HepG2 (cell line): Measurements from ENCODE around the gene PRR35. TPM values are rescaled to one million over a fixed set of nuclear protein-coding genes. Genes with fewer than 3 reads are reported as not detected.

Source experiments
- BCL3 ChIP-seq: sonication (generic); formaldehyde crosslinking; IDR thresholded peaks from 2 replicates; pipeline ENCODE4 v1.5.1; 2020; ENCODE audit warnings: mild to moderate bottlenecking, missing genetic modification reagents, moderate library complexity
- CBX1 ChIP-seq: IDR thresholded peaks from one replicate; pipeline ENCODE4 v1.6.1; 2016; ENCODE audit warnings: antibody characterized with exemption, low read depth
- CENPT ChIP-seq: sonication (generic); formaldehyde crosslinking; IDR thresholded peaks from 2 replicates; pipeline ENCODE4 v1.8.0; 2022; ENCODE audit warnings: low read depth, mild to moderate bottlenecking, moderate library complexity, missing genetic modification reagents
- CREBL2 ChIP-seq: sonication (generic); formaldehyde crosslinking; IDR thresholded peaks from 2 replicates; pipeline ENCODE4 v1.8.1; 2023; ENCODE audit warnings: missing genetic modification reagents, mild to moderate bottlenecking, borderline replicate concordance
- FOXP1 ChIP-seq, 2 experiments: fragments of 450-650 bp in 1 of 2; IDR thresholded peaks; 2 replicates each; pipeline ENCODE4 v1.6.1; 2017 to 2018; ENCODE audit warnings: antibody characterized with exemption in 1 of 2
- KDM4B ChIP-seq: sonication (generic); formaldehyde crosslinking; IDR thresholded peaks from 2 replicates; pipeline ENCODE4 v1.4.0; 2020; ENCODE audit warnings: missing genetic modification reagents
- NFYC ChIP-seq: IDR thresholded peaks from 2 replicates; pipeline ENCODE4 v1.6.1; 2016; ENCODE audit warnings: missing genetic modification reagents, missing compliant biosample characterization
- NKX3-1 ChIP-seq: sonication (generic); formaldehyde crosslinking; IDR thresholded peaks from 2 replicates; pipeline ENCODE4 v1.5.0; 2020; ENCODE audit warnings: missing genetic modification reagents
- ONECUT2 ChIP-seq: sonication (generic); formaldehyde crosslinking; IDR thresholded peaks from 2 replicates; pipeline ENCODE4 v1.4.0; 2020; ENCODE audit warnings: missing genetic modification reagents
- PREB ChIP-seq: sonication (generic); formaldehyde crosslinking; IDR thresholded peaks from 2 replicates; pipeline ENCODE4 v1.4.0; 2020; ENCODE audit warnings: missing genetic modification reagents
- THAP7 ChIP-seq: sonication (generic); formaldehyde crosslinking; IDR thresholded peaks from 2 replicates; pipeline ENCODE4 v1.8.1; 2023; ENCODE audit warnings: mild to moderate bottlenecking, missing genetic modification reagents
- YEATS2 ChIP-seq: sonication (generic); formaldehyde crosslinking; IDR thresholded peaks from 2 replicates; pipeline ENCODE4 v1.4.0; 2020; ENCODE audit warnings: missing genetic modification reagents, borderline replicate concordance
- ZBTB21 ChIP-seq: sonication (generic); formaldehyde crosslinking; IDR thresholded peaks from 2 replicates; pipeline ENCODE4 v1.4.0; 2020; ENCODE audit warnings: missing genetic modification reagents
- ZBTB26 ChIP-seq: IDR thresholded peaks from 2 replicates; pipeline ENCODE4 v1.6.1; 2016; ENCODE audit warnings: missing compliant biosample characterization, missing genetic modification reagents, borderline replicate concordance
- ZKSCAN8 ChIP-seq: IDR thresholded peaks from 2 replicates; pipeline ENCODE4 v1.6.1; 2016; ENCODE audit warnings: borderline replicate concordance, missing genetic modification reagents, missing compliant biosample characterization
- ZNF274 ChIP-seq: sonication (generic); formaldehyde crosslinking; IDR thresholded peaks from 2 replicates; pipeline ENCODE4 v1.5.1; 2020; ENCODE audit warnings: mild to moderate bottlenecking, missing genetic modification reagents
- ZNF280B ChIP-seq: sonication (generic); formaldehyde crosslinking; IDR thresholded peaks from 2 replicates; pipeline ENCODE4 v1.5.0; 2020; ENCODE audit warnings: missing genetic modification reagents, mild to moderate bottlenecking, borderline replicate concordance
- ZNF383 ChIP-seq: sonication (generic); formaldehyde crosslinking; IDR thresholded peaks from 2 replicates; pipeline ENCODE4 v1.4.0; 2020; ENCODE audit warnings: missing genetic modification reagents, mild to moderate bottlenecking, borderline replicate concordance
- ZNF780A ChIP-seq: sonication (generic); formaldehyde crosslinking; IDR thresholded peaks from 2 replicates; pipeline ENCODE4 v1.8.0; 2022; ENCODE audit warnings: mild to moderate bottlenecking, missing genetic modification reagents, moderate library complexity
- ZNF788 ChIP-seq: sonication (generic); formaldehyde crosslinking; IDR thresholded peaks from 2 replicates; pipeline ENCODE4 v1.5.0; 2020; ENCODE audit warnings: mild to moderate bottlenecking, missing genetic modification reagents, borderline replicate concordance
- ZNF792 ChIP-seq: IDR thresholded peaks from 2 replicates; pipeline ENCODE4 v1.6.1; 2016
- ZNF816 ChIP-seq: sonication (generic); formaldehyde crosslinking; IDR thresholded peaks from 2 replicates; pipeline ENCODE4 v1.8.0; 2022; ENCODE audit warnings: missing genetic modification reagents, mild to moderate bottlenecking, borderline replicate concordance
- ZSCAN12 ChIP-seq: sonication (generic); formaldehyde crosslinking; IDR thresholded peaks from 2 replicates; pipeline ENCODE4 v1.9.0; 2021; ENCODE audit warnings: mild to moderate bottlenecking, missing genetic modification reagents
- polyA plus RNA-seq, 8 experiments: library from polyadenylated mRNA; depleted of rRNA in 3 of 8; stranded (reverse) in 7 of 8; unstranded in 1 of 8; fragments of >200 nt; fragmentation: Illumina TruSeq in 4 of 8; extraction: Trizol in 4 of 8; gene quantifications; 2 replicates each; pipeline versions ENCODE4 v1.2.1 to v1.2.3, GENCODE V29; 2011 to 2016; ENCODE audit warnings: low read depth in 4 of 8, missing spikeins in 1 of 8, mixed read lengths in 1 of 8; ENCODE audit not compliant: insufficient read depth in 1 of 8
- total RNA-seq, 5 experiments: library from RNA; depleted of rRNA; stranded (reverse); fragments of >200 nt; fragmentation: Illumina TruSeq; extraction: Trizol; gene quantifications; 2 replicates each; pipeline ENCODE4 v1.2.3, GENCODE V29; 2016; ENCODE audit warnings: low read depth in 1 of 5

Gene PRR35
- total and polyA plus RNA-seq, 2 of the 13 experiments (the other 11 are each of a cell fraction or from before 2014, with no cell fraction given): 0.07 to 0.16 TPM

- TF ChIP-seq ONECUT2 (no peak), ZBTB26 (CRISPR knock-in tag) (no peak), ZBTB21 (CRISPR knock-in tag) (no peak), CREBL2 (CRISPR knock-in tag) (no peak), ZNF280B (CRISPR knock-in tag) (no peak; the same call in 1 of the 2 replicates), ZNF792 (no peak), YEATS2 (CRISPR knock-in tag) (no peak), KDM4B (CRISPR knock-in tag) (peak; percentile 87), ZNF816 (no peak), ZSCAN12 (no peak), NFYC (CRISPR knock-in tag) (no peak), ZNF780A (no peak), ZNF788 (CRISPR knock-in tag) (peak; percentile 62; the same call in 1 of the 2 replicates), ZNF274 (CRISPR knock-in tag) (no peak; the same call in 1 of the 2 replicates), PREB (CRISPR knock-in tag) (no peak), CENPT (CRISPR knock-in tag) (no peak), BCL3 (CRISPR knock-in tag) (0 out of 2 replicates have a peak, but pooled peaks have one; percentile 63), THAP7 (CRISPR knock-in tag) (0 out of 2 replicates have a peak, but pooled peaks have one; percentile 50), CBX1 (no peak), FOXP1 (IDR thresholded peaks at IDR 0.05) (no peak), FOXP1 (CRISPR knock-in tag; IDR thresholded peaks at IDR 0.05) (no peak), ZKSCAN8 (CRISPR knock-in tag) (peak; percentile 74; the same call in 1 of the 2 replicates), NKX3-1 (CRISPR knock-in tag) (no peak), ZNF383 (CRISPR knock-in tag) (no peak)
Observed at GRCh38 chr16:558298-559020, 1.7 kb upstream of the PRR35 start (continued).
